ENCODE measurements around the gene PRDM16.

PRDM16 gene

GRCh38 chr1:3433076-3433475, 364.1 kb downstream of the PRDM16 start:
- no peaks in the 10 kb centered on the region for H3K36me3 ChIP-seq (ENCODE audit: control insufficient read depth, insufficient read depth, low read length)
- no peak for DNase-seq (ENCODE audit: extremely low read depth, insufficient read length)

DNA sequence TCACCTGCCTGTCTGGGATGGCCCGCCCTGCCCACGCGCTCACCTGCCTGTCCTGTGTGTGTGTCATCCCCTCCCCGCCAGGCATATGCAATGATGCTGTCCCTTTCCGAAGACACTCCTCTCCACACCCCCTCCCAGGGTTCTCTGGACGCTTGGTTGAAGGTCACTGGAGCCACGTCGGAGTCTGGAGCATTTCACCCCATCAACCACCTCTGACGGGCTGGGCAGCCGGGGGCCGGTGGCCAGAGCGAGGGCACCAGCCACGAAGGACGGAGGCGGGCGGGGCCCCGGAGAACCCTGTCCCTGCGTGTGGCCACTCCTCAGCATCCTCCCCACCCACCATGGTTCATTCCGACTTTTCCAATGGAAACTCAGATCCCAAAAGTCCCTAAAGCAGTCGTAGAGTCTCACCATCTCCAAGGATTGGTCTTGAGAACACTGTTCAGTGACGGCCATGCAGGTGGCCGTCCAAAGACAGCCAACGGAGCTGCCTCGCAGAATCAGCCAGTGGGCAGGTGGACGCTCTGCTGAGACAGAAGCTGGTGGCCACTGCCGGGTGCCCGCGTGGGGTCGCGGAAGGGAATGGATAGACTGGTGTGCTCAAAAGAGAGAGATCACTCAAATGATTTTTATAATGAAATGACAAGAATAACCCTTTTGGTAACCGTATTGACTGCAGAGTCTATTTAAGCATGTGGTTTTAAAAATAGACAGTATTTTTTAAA, 364.8 kb downstream of the PRDM16 start:
- Histone ChIP-seq H3K27me3 (replicated peaks; ENCODE audit: control insufficient read depth, insufficient read depth, low read length) (no peaks in the 10 kb centered on the region), H3K4me3 (replicated peaks; ENCODE audit: low read depth, low read length) (no peak overlapping the region), H3K36me3 (ENCODE audit: control insufficient read depth, insufficient read depth, low read length) (no peaks in the 10 kb centered on the region)
- DNase-seq (ENCODE audit: extremely low read depth, insufficient read length), result no peak
- TF ChIP-seq, protein P1, sequence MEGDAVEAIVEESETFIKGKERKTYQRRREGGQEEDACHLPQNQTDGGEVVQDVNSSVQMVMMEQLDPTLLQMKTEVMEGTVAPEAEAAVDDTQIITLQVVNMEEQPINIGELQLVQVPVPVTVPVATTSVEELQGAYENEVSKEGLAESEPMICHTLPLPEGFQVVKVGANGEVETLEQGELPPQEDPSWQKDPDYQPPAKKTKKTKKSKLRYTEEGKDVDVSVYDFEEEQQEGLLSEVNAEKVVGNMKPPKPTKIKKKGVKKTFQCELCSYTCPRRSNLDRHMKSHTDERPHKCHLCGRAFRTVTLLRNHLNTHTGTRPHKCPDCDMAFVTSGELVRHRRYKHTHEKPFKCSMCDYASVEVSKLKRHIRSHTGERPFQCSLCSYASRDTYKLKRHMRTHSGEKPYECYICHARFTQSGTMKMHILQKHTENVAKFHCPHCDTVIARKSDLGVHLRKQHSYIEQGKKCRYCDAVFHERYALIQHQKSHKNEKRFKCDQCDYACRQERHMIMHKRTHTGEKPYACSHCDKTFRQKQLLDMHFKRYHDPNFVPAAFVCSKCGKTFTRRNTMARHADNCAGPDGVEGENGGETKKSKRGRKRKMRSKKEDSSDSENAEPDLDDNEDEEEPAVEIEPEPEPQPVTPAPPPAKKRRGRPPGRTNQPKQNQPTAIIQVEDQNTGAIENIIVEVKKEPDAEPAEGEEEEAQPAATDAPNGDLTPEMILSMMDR (IDR thresholded peaks at IDR 0.05; ENCODE audit: insufficient read depth, low read length, poor library complexity, severe bottlenecking), result no peak

More at GRCh38 chr1:3433076-3433475, 364.1 kb downstream of the PRDM16 start:
- H3K4me3 ChIP-seq (replicated peaks; ENCODE audit: low read depth, low read length), result no peak overlapping the region
- TF ChIP-seq, protein P1 (IDR thresholded peaks at IDR 0.05; ENCODE audit: insufficient read depth, low read length, poor library complexity, severe bottlenecking), result no peak
- no peaks in the 10 kb centered on the region for H3K27me3 ChIP-seq (replicated peaks; ENCODE audit: control insufficient read depth, insufficient read depth, low read length)

- H3K36me3 ChIP-seq (ENCODE audit: control insufficient read depth, insufficient read depth, low read length), result no peaks in the 10 kb centered on the region
- TF ChIP-seq, protein P1 (IDR thresholded peaks at IDR 0.05; ENCODE audit: insufficient read depth, low read length, poor library complexity, severe bottlenecking), result no peak
- no peaks in the 10 kb centered on the region for H3K27me3 ChIP-seq (replicated peaks; ENCODE audit: control insufficient read depth, insufficient read depth, low read length)
- no peak for DNase-seq (ENCODE audit: extremely low read depth, insufficient read length)
- no peak overlapping the region for H3K4me3 ChIP-seq (replicated peaks; ENCODE audit: low read depth, low read length)
Observed at GRCh38 chr1:3434406-3435110, 365.6 kb downstream of the PRDM16 start.

GRCh38 chr1:3435666-3436065, 366.7 kb downstream of the PRDM16 start:
- TF ChIP-seq, protein P1 (IDR thresholded peaks at IDR 0.05; ENCODE audit: insufficient read depth, low read length, poor library complexity, severe bottlenecking), result no peak

GRCh38 chr1:3436451-3436850, 367.4 kb downstream of the PRDM16 start:
- TF ChIP-seq, protein P1 (IDR thresholded peaks at IDR 0.05; ENCODE audit: insufficient read depth, low read length, poor library complexity, severe bottlenecking), result no peak
- no peak for DNase-seq (ENCODE audit: extremely low read depth, insufficient read length)
- Histone ChIP-seq H3K27me3 (replicated peaks; ENCODE audit: control insufficient read depth, insufficient read depth, low read length) (no peaks in the 10 kb centered on the region), H3K4me3 (replicated peaks; ENCODE audit: low read depth, low read length) (no peak overlapping the region), H3K36me3 (ENCODE audit: control insufficient read depth, insufficient read depth, low read length) (no peaks in the 10 kb centered on the region)

More at GRCh38 chr1:3435666-3436065, 366.7 kb downstream of the PRDM16 start:
- no peaks in the 10 kb centered on the region for H3K36me3 ChIP-seq (ENCODE audit: control insufficient read depth, insufficient read depth, low read length)
- H3K4me3 ChIP-seq (replicated peaks; ENCODE audit: low read depth, low read length), result no peak overlapping the region
- no peaks in the 10 kb centered on the region for H3K27me3 ChIP-seq (replicated peaks; ENCODE audit: control insufficient read depth, insufficient read depth, low read length)
- no peak for DNase-seq (ENCODE audit: extremely low read depth, insufficient read length)

All from GM06990 (cell line).